SJSA1 (cell line): ENCODE measurements around the gene H2AZ1. TPM values are rescaled to one million over a fixed set of nuclear protein-coding genes. Genes with fewer than 3 reads are reported as not detected.
"Not testable (repeated sequence)": the region's sequence is repeated elsewhere in the genome, so short reads cannot be mapped to it uniquely, and the experiment has no call there.

Source experiments
- DNase-seq, 2 experiments: peaks; one replicate each; pipeline ENCODE4 v3.0.0-alpha.2; 2015 to 2020; ENCODE audit warnings: low spot score in 2 of 2, low read depth in 1 of 2
- H3K27ac ChIP-seq: fragments of 250-450 bp; sonication (Bioruptor Pico); 2 replicates; pipeline ENCODE4 v1.5.1; 2020; ENCODE audit warnings: mild to moderate bottlenecking, moderate library complexity
- H3K27me3 ChIP-seq: fragments of 250-450 bp; sonication (Bioruptor Pico); replicated peaks from 2 replicates; pipeline ENCODE4 v1.5.1; 2020; ENCODE audit warnings: mild to moderate bottlenecking, moderate library complexity
- H3K36me3 ChIP-seq: fragments of 250-450 bp; sonication (Bioruptor Pico); 2 replicates; pipeline ENCODE4 v1.5.1; 2020; ENCODE audit warnings: mild to moderate bottlenecking
- H3K4me1 ChIP-seq: fragments of 250-450 bp; sonication (Bioruptor Pico); replicated peaks from 2 replicates; pipeline ENCODE4 v1.6.1; 2021; ENCODE audit warnings: mild to moderate bottlenecking
- H3K4me3 ChIP-seq: fragments of 250-450 bp; sonication (Bioruptor Pico); 2 replicates; pipeline ENCODE4 v1.5.1; 2020; ENCODE audit warnings: mild to moderate bottlenecking
- H3K9me3 ChIP-seq: fragments of 250-450 bp; sonication (Bioruptor Pico); replicated peaks from 2 replicates; pipeline ENCODE4 v1.5.1; 2020; ENCODE audit warnings: mild to moderate bottlenecking
- total RNA-seq: library from RNA; depleted of rRNA; stranded (reverse); fragments of >200 nt; shearing (Covaris generic); gene quantifications from 2 replicates; pipeline ENCODE4 v1.2.3, GENCODE V29; 2014

The H2AZ1 gene
- total RNA-seq, 1 experiment from 2014 or later = 1,007 TPM

DNA sequence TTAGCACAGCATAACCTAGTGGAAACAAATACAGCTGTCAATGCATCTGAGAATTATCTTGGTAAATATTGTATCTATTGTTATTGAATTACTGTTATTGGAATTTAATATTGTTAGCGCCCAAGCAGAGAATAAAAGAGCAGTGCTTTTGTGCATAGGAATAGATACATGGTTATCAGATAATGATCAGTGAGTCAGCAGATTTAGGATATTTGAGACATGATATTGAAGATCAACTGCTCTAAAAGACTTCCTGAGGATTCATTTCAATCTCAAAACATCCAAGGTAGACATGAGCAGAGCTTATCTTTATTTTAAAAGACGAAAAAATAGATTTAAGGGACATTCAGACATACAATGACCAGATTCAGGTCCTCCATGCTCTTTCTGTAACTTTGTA lies 10.6 kb upstream of the H2AZ1 start:
- DNase-seq = no peak
- H3K27ac ChIP-seq = no peak overlapping the region

DNA sequence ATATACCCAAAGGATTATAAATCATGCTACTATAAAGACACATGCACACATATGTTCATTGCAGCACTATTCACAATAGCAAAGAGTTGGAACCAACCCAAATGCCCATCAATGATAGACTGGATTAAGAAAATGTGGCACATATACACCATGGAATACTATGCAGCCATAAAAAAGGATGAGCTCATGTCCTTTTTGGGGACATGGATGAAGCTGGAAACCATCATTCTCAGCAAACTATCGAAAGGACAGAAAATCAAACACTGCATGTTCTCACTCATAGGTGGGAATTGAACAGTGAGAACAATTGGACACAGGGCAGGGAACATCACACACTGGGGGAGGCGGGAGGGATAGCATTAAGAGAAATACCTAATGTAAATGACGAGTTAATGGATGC lies 8.1 kb upstream of the H2AZ1 start:
- H3K4me3 ChIP-seq, H3K27ac ChIP-seq, H3K36me3 ChIP-seq, H3K9me3 ChIP-seq, DNase-seq, H3K27me3 ChIP-seq: not testable (repeated sequence)
- peaks cover 12% of the 10 kb centered on the region; the same call in 1 of the 2 replicates for H3K4me1 ChIP-seq

More for the DNA sequence above, 10.6 kb upstream of the H2AZ1 start:
- no peak overlapping the region for H3K4me3 ChIP-seq
- no peaks in the 10 kb centered on the region for H3K27me3 ChIP-seq
- H3K9me3 ChIP-seq = no peaks in the 10 kb centered on the region
- H3K4me1 ChIP-seq = peaks cover 12% of the 10 kb centered on the region
- H3K36me3 ChIP-seq = no peaks in the 10 kb centered on the region

GRCh38 chr4:99950913-99951254 lies 809 bp upstream of the H2AZ1 start:
- Histone ChIP-seq H3K4me3 (peak overlapping the region; percentile 73), H3K36me3 (peaks cover 34% of the 10 kb centered on the region), H3K9me3 (no peaks in the 10 kb centered on the region), H3K27ac (peak overlapping the region; percentile 42), H3K27me3 (no peaks in the 10 kb centered on the region), H3K4me1 (peaks cover 28% of the 10 kb centered on the region)
- no peak for DNase-seq

GRCh38 chr4:99949034-99949998 lies 759 bp downstream of the H2AZ1 start:
- H3K4me3 ChIP-seq = peak overlapping the region; percentile 73
- H3K27ac ChIP-seq = peak overlapping the region; percentile 94

DNA sequence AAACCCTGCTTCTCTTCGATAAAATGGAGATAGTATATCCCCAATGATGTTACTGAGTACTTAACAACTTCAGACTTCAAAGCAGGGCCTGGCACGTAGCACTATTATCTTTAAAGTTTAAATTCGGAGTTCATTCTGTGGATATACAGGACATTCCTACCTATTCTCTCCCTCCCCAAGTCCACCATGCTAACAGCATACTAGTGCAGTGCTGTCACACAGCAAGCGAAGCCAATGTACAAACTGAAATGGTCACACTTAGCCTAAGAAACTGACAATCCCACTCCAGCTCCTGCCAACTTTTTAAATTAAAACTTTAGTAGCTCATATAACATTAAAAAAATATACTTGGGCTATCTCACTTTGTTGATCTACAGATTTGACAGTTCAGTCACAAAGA lies 2.5 kb downstream of the H2AZ1 start:
- Histone ChIP-seq H3K4me3 (no peak overlapping the region), H3K27me3 (no peaks in the 10 kb centered on the region), H3K27ac (no peak overlapping the region), H3K4me1 (peaks cover 34% of the 10 kb centered on the region), H3K36me3 (peaks cover 47% of the 10 kb centered on the region), H3K9me3 (no peaks in the 10 kb centered on the region)
- DNase-seq = no peak

More at GRCh38 chr4:99949034-99949998, 759 bp downstream of the H2AZ1 start:
- Histone ChIP-seq H3K9me3 (no peaks in the 10 kb centered on the region), H3K4me1 (peaks cover 34% of the 10 kb centered on the region), H3K27me3 (no peaks in the 10 kb centered on the region), H3K36me3 (peaks cover 38% of the 10 kb centered on the region)
- DNase-seq = peak; percentile 91 to 92

DNA sequence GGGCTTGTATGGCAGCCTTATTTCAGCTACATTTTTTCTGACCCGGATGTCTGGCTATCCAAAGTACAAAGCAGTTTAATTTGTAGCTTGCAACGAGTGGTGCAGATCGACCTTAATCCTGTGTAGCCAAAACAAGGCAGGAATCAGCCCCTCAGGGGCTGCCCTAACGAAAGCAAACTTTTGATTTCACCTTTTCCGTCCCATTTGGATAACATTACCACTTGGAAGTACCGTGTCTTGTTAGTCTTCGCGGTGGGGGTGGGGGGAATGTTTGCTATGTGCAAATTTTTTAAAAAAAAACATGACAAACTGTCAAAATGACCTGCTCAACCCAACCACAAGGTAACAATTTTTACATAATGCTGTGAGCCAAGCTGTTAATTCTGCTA lies 2.9 kb downstream of the H2AZ1 start:
- Histone ChIP-seq H3K4me3 (peak overlapping the region; percentile 66), H3K27me3 (no peaks in the 10 kb centered on the region), H3K27ac (peak overlapping the region; percentile 49), H3K4me1 (peaks cover 34% of the 10 kb centered on the region), H3K9me3 (no peaks in the 10 kb centered on the region), H3K36me3 (peaks cover 47% of the 10 kb centered on the region)
- no peak for DNase-seq

GRCh38 chr4:99946356-99947189 lies 3.5 kb downstream of the H2AZ1 start, which contains the start of gene DNAJB14:
Gene DNAJB14, minus strand, starts transcription at chr4:99946618. Its CDS starts 47 bp downstream, at chr4:99946571.
- Histone ChIP-seq H3K4me1 (peaks cover 34% of the 10 kb centered on the region), H3K4me3 (peak within 1 kb of the TSS; percentile 66), H3K9me3 (no peaks in the 10 kb centered on the region), H3K36me3 (peaks cover 47% of the 10 kb centered on the region), H3K27ac (peak within 1 kb of the TSS; percentile 49), H3K27me3 (no peaks in the 10 kb centered on the region)
- DNase-seq = peak; percentile 79 to 87

GRCh38 chr4:99945718-99946355 lies 4.2 kb downstream of the H2AZ1 start:
- H3K27ac ChIP-seq = peak overlapping the region; percentile 49
- peak in 1 of 2 experiments; percentile 54 for DNase-seq

GRCh38 chr4:99943904-99944437 lies 6.1 kb downstream of the H2AZ1 start:
- no peak overlapping the region for H3K27ac ChIP-seq
- H3K4me1 ChIP-seq = peaks cover 30% of the 10 kb centered on the region
- no peak for DNase-seq

More at GRCh38 chr4:99945718-99946355, 4.2 kb downstream of the H2AZ1 start:
- Histone ChIP-seq H3K4me1 (peaks cover 30% of the 10 kb centered on the region), H3K36me3 (peaks cover 47% of the 10 kb centered on the region), H3K27me3 (no peaks in the 10 kb centered on the region), H3K4me3 (peak overlapping the region; percentile 66), H3K9me3 (no peaks in the 10 kb centered on the region)

DNA sequence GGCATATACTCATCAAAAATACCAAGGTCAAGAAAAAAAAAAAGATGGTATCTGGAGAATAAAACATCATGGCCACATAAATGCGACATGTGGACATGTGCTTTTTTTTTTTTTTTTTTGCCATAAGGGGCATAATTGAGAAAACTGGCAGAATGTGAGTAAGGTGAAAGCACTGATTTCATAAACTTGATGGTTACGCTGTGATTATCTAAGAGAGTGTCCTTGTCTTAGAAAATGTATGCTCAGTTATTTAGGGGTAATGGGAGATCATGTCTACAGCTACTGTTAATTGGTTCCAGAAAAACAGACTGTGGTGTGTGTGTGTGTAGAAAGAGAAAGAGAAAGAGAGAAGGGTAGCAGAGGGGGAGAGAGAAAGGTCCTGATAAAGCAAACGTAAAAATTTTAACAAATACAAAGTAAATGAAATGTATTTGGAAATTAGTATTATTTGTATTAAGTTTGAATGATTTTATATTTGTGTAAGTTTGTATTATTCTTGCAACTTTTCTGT lies 11.8 kb downstream of the H2AZ1 start:
- no peak for DNase-seq
- peaks cover 36% of the 10 kb centered on the region for H3K36me3 ChIP-seq
- H3K27me3 ChIP-seq = no peaks in the 10 kb centered on the region
- H3K9me3 ChIP-seq = peaks cover 10% of the 10 kb centered on the region
- H3K27ac ChIP-seq = no peak overlapping the region
- H3K4me3 ChIP-seq = no peak overlapping the region
- H3K4me1 ChIP-seq = no peaks in the 10 kb centered on the region

More at GRCh38 chr4:99943904-99944437, 6.1 kb downstream of the H2AZ1 start:
- H3K27me3 ChIP-seq = no peaks in the 10 kb centered on the region
- H3K9me3 ChIP-seq = no peaks in the 10 kb centered on the region
- no peak overlapping the region for H3K4me3 ChIP-seq
- peaks cover 44% of the 10 kb centered on the region for H3K36me3 ChIP-seq

- H3K4me1 ChIP-seq = no peaks in the 10 kb centered on the region
- H3K36me3 ChIP-seq = peaks cover 41% of the 10 kb centered on the region
- peaks cover 10% of the 10 kb centered on the region for H3K9me3 ChIP-seq
- no peak for DNase-seq
- no peak overlapping the region for H3K27ac ChIP-seq
- H3K27me3 ChIP-seq = no peaks in the 10 kb centered on the region
- no peak overlapping the region for H3K4me3 ChIP-seq
Measured at GRCh38 chr4:99934891-99935290, 15.2 kb downstream of the H2AZ1 start.

GRCh38 chr4:99927566-99927965 lies 22.5 kb downstream of the H2AZ1 start:
- Histone ChIP-seq H3K9me3 (no peaks in the 10 kb centered on the region), H3K4me3 (no peak overlapping the region), H3K36me3 (peaks cover 30% of the 10 kb centered on the region), H3K4me1 (no peaks in the 10 kb centered on the region), H3K27ac (no peak overlapping the region), H3K27me3 (no peaks in the 10 kb centered on the region)
- no peak for DNase-seq

- no peaks in the 10 kb centered on the region for H3K27me3 ChIP-seq
- no peak for DNase-seq
- H3K4me3 ChIP-seq = no peak overlapping the region
Measured at GRCh38 chr4:99921174-99921573, 28.9 kb downstream of the H2AZ1 start.

More at GRCh38 chr4:99921174-99921573, 28.9 kb downstream of the H2AZ1 start:
- Histone ChIP-seq H3K27ac (no peak overlapping the region), H3K4me1 (no peaks in the 10 kb centered on the region), H3K36me3 (peaks cover 60% of the 10 kb centered on the region), H3K9me3 (no peaks in the 10 kb centered on the region)
